Stimulated activated CD4-positive, alpha-beta T cell treated with anti-CD3 and anti-CD28 coated beads, Interleukin-12 subunit alpha, Interleukin-12 subunit beta, amount 100 ng/mL, for 48 hours (primary cell): ENCODE measurements around the gene MYOM3.

Experiments used
- DNase-seq, 3 donors: peaks; one replicate each; pipeline ENCODE4 v3.0.0-alpha.2; 2020; ENCODE audit warnings: low read depth in 2 of 3, low spot score in 1 of 3

The MYOM3 gene

GRCh38 chr1:24139222-24139489 is 27.2 kb upstream of the MYOM3 start:
- no peak for DNase-seq

GRCh38 chr1:24138476-24139221 is 26.7 kb upstream of the MYOM3 start:
- DNase-seq = no peak

- DNase-seq = no peak
These were observed 25.1 kb upstream of the MYOM3 start for GRCh38 chr1:24136956-24137539.

DNA sequence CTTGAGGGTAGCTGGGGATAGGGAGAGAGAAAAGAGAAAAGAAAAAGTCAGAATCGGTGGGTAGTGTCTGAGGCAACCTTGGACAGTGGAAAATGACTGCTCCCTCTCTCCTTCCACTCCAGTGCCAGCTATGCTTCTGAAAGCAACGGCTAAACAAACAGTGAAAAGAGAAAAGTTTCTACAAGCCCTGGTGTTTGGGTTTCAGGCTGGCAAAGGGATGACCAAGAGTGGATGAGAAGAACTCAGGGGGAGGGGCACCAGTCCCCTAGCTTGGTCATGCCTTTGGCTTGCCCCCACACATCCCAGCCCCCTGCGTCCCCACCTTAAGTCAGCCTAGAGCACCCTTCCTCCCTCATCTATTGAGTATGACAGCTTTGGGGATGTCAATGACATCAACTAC is 22.4 kb upstream of the MYOM3 start:
- DNase-seq = no peak

DNA sequence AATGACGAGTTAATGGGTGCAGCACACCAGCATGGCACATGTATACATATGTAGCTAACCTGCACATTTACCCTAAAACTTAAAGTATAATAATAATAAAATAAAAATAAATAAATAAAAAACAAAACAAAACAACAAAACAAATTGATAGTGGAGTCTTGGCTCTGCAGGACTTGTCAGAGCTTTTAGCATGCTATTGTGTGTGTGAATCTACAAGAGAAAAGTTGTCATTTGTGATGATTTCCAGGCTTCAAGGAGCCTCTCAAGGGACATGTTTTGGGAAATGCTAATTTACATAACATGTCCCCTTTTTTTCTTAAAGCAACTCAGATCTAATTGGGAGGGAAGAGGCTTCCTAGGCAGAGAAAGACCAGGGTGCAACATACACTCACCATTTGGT is 21.9 kb upstream of the MYOM3 start:
- DNase-seq = no peak

DNA sequence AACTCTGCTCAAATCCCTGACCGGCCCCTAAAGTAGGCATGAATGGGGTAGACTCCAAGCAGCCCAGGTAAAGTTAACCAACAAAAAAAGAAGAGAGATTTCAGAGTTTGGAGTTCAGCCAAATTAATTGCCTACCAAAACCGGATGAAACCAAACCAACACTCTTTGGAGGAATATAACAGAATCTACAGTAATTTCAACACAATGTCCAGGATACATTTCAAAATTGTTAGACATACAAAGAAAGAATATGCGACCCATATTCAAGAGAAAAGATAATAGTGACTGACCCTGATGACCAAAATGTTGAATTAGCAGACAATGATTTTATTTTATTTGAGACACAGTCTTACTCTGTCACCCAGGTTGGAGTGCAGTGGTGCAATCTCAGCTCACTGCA is 18.4 kb upstream of the MYOM3 start:
- no peak for DNase-seq

GRCh38 chr1:24127801-24128363 is 15.9 kb upstream of the MYOM3 start:
- DNase-seq = no peak

DNA sequence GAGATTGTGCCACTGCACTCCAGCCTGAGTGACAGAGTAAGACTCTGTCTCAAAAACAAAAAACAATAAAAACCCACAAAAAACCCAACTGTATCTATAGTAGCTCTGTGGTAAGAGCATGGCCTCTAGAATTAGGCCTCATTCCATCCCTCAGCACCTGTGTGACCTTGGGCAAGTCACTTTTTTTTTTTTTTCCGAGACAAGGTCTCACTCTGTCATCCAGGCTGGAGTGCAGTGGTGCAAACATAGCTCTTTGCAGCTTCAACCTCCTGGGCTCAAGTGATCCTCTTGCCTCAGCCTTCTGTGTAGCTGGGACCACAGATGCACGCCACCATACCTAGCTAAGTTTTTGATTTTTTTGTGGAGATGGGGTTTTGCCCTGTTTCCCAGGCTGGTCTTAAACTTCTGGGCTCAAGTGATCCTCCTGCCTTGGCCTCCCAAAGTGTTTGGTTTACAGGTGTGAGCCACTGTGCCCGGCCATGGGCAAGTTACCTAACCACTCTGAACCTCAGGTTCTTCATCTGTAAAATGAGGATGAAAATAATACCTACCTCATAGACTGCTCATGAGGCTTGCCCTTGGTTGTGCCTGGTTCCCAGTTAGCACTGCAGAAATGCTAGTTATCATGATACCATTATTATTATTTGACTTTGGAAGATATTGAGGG is 15.3 kb upstream of the MYOM3 start:
- DNase-seq = no peak

DNA sequence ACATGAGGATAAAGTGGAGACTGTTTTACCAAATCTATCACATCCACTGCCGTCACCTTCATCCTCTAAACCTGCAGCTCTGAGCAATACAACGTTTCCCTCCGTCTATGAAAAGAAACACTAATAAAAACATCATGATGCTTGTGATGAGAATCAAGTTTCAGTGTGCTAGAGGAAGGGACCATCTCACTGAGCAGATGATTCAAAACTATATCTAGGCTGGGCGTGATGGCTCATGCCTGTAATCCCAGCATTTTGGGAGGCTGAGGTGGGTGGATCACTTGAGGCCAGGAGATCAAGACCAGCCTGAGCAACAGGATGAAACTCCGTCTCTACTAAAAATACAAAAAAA is 14.7 kb upstream of the MYOM3 start:
- DNase-seq = no peak

DNA sequence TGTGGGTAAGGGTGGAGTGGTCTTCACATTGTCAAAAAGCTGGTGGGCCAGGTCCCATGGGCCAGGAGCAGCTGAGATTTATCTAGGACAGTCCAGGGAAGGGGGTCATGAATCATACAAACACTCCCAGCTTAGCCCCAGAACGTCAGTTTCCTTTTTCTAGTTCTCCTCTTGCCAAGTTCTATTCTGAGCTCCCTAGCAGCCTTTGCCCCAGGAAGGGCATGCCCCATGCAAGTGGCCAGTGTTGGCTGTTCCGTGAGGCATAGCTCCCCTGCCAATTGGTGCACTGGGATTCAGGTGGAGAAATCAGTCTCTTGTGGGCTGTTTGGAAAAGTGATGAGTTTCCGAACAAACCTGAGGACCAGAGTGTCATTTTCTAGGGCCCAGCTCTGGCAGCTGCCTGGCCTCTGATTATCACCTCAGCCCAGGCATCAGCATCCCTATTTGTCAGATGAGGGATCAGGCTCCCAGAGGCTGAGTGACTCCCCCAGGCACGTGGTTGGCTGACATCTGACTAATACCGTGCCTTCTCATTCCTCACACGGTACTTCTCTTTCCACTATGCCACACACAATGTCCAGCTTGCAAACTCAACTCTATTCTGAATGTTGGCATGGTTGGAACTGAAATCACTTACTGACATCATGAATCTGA is 14.2 kb upstream of the MYOM3 start:
- no peak for DNase-seq

DNA sequence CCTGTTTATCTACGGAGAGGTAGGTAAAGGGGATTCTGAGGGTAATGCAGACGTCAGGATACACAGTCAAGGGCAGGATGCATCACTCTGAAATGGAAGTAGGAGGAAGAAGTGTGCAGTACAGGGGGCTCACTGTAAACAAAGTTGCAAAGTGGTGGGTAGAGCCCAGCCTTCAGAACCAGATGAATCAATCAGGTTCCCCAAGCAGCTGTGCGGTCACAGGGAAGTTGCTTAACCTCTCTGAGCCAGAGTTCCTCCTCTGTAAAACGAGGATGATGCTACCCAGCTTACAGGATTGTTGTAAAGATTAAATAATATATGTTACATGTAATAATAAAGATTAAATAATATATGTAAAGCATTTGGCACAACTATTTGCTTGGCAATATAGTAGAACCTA is 13.5 kb upstream of the MYOM3 start:
- DNase-seq = no peak

DNA sequence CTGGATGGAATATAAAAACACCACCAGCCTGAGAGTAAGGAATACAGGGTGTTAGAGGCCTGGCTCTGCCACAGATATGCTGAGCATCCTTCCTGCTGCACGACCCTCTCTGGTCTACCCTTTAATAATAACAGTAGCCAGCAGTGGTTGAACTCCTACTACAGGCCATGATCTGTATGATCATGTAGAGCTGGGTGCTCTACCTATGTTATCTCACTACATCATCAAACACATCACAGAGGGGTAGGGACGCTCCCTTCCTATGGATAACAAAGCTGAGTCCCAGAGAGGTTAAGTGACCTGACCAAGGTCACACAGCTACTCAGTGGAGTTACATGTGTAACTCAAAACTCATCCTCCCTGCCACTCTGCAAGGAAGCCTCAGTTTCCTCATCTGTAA is 13.0 kb upstream of the MYOM3 start:
- DNase-seq = no peak

DNA sequence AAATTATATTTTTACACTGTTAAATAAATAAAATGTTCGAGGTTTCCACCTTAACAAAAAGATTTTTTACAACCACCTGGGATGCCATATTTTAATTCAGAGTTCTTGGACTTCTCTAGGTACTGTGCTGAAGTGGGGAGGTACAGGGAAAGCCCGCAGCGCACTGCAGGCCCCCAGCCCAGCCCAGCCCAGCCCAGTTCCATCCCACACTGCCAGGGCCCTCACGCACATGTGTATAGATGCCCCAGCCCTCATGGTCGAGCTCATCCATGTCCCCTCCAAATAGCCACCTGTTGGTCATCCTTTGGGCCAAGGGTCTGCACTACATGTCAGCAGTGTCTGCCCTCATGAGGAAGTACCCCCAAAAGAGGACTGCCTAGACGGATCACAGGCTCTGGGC is 11.7 kb upstream of the MYOM3 start:
- no peak for DNase-seq

- DNase-seq = no peak
These were observed 10.8 kb upstream of the MYOM3 start for GRCh38 chr1:24122776-24123175.

DNA sequence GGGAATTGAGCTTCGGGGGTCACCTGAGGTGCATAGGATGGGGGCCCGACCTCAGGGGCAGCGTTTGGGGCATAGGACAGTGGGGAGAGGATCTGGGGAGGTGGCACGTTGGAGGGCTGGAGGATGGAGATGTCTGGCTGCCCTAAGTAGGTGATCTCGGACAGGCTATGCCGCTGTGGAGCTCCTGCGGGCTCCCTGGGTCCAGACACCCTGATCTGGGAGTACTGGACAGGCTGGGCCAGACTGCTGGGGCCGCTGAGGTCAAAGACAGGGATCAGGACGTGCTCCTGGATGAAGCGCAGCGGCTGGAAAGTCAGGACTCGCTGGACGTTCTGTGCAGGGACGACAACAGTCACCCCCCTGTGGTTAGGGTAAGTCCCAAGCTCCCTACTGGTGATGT is 9.5 kb upstream of the MYOM3 start:
- DNase-seq = no peak

DNA sequence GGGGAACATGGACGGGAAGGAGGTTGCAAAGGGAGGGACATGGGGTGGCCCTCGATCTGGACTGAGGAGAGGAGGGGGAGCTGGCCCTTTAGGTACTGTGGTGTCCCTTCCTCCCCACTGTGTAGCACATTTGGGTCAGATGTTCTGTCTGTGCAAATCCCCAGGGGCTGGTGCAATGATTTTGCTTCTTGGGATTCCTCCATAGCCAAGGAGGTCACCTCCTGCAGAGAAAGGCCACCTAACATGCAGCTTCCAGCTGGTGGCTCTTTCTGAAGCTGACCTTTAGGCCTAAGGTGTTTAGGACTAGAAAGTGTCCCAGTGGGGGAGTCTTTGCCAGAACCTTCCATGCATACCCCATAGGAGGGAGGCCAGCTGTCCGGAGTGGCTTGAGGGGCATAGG is 9.0 kb upstream of the MYOM3 start:
- DNase-seq = no peak

DNA sequence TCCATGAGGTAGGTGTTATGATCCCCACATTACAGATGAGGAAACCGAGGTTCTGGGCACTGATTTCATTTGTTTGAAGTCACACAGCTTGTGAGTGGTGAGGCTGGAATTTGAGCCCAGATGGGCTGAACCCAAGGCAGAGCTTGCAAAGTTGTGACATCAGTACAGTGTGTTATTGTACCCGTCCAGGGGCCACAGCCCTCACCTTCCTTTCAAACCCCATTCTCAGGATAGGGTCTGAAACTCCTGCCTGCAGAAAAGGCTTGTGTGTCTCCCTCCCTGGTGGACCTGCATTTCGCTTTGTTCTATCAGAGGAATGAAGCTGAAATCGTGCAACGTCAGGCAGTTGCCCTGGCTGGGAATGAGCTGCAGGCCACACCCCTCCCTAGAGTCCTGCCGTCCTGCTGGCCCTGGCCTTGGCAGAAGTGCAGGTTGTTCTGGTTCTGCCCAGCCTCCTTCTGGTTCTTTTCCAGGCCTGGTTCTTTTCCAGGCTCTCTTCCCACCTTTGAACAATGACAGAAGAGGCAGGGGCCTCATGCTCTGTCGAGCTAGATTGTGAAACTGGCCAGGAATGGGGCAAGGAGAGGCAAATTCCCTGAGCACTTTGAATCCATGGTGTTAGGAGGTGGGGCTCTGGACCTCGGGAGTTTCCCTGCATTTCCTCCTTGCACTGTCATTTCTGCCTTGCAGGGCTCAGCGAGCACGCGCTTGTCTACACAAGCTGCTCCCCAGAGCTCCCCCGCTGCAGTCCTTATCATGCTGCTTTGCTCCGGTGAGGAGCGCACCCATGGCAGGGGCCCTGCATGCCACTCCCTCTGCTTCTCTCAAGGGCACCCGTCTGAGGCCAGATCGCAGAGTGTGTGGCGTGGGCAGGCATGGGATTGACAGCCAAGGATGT is 8.2 kb upstream of the MYOM3 start:
- no peak for DNase-seq

GRCh38 chr1:24119489-24119858 is 7.5 kb upstream of the MYOM3 start:
- no peak for DNase-seq

DNA sequence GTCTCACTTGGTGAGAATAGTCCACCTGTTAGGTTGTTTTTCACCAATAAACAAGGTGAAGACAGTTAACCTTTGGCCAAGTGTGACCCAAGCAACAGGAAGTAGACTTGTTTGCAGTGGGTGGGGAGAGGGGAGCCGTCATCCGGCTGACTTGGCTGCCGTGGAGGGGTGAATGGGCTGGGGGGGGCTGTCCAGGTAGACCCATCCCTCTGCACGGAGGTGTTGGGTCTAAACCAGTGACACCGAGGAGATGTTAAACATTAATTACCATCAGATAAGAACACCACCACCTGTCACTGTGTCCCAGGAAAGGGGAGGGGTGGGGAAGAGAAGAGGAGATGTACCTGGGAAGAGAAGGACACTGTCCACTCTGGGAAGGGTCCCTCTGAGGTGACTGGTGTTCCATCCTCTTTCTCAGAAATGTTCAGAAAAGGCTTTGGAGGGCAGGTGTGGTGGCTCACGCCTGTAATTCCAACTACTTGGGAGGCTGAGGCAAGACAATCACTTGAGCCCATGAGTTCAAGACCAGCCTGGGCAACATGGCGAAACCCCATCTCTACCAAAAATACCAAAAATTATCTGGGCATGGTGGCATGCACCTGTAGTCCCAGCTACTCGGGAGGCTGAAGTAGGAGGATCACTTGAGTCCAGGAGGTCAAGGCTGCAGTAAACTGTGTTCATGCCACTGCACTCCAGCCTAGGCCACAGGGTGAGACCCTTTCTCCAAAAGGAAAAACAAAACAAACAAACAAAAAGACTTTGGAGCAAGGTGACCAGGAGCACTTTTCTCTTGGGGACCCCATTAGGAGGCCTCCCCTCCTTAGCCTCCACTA is 6.7 kb upstream of the MYOM3 start:
- DNase-seq = no peak

DNA sequence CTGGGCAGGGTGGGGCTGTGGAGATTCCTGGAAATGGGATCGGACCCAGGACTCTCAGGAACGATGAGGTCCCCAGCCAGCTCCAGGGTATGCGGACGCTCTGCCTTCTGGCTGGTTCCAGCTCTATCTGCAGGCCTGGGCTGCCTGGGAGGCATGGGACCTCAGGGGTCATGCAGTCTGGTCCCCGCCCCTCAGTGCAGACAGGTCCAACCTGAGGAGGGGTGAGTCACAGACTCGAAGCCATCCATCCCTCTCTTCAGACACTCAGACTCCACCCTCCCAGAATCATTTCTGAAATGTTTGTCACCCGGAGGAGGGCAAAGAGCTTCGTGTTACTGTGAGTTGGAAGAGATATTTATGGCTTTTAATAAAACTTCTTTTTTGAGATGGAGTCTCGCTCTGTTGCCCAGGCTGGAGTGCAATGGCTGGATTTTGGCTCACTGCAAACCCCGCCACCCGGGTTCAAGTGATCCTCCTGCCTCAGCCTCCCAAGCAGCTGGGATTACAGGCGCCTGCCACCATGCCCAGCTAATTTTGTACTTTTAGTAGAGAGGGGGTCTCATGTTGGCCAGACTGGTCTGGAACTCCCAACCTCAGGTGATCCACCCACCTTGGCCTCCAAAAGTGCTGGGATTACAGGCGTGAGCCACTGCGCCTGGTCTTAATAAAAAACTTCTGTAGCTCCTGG is 5.9 kb upstream of the MYOM3 start:
- no peak for DNase-seq
